Measurements from ENCODE around the gene LPP.

DNA sequence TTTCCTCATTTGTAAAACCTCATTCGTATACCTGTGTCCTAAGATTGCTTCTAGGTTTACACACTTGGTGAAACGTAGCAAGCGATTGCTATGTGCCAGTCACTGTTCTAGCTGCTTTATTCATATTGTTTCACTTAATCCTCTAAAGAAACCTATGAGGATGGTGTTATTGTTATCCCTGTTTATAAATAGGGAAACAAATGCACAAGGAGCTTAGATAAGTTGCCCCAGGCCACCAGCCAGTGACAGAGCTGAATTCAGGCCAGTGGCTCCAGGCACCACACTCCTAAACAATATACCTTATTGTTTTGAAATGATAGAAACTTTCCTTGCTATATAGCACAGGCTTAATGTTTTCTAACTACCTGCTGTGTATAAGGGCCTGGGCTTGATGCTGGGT is 44.0 kb downstream of the LPP start:
- TF ChIP-seq, protein P1, sequence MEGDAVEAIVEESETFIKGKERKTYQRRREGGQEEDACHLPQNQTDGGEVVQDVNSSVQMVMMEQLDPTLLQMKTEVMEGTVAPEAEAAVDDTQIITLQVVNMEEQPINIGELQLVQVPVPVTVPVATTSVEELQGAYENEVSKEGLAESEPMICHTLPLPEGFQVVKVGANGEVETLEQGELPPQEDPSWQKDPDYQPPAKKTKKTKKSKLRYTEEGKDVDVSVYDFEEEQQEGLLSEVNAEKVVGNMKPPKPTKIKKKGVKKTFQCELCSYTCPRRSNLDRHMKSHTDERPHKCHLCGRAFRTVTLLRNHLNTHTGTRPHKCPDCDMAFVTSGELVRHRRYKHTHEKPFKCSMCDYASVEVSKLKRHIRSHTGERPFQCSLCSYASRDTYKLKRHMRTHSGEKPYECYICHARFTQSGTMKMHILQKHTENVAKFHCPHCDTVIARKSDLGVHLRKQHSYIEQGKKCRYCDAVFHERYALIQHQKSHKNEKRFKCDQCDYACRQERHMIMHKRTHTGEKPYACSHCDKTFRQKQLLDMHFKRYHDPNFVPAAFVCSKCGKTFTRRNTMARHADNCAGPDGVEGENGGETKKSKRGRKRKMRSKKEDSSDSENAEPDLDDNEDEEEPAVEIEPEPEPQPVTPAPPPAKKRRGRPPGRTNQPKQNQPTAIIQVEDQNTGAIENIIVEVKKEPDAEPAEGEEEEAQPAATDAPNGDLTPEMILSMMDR (IDR thresholded peaks at IDR 0.05; ENCODE audit: low read length) = no peak
- no peak for TF ChIP-seq EZH2 (IDR thresholded peaks at IDR 0.05; ENCODE audit: borderline replicate concordance, low read length)
